Esophagus muscularis mucosa (tissue), 3 donors: ENCODE measurements around the gene MAST4.

ENCODE experiments used
- CTCF ChIP-seq, 3 experiments: fragments of 200-600 bp in 2 of 3; fragments of 450-650 bp in 1 of 3; sonication (generic) in 2 of 3; IDR thresholded peaks; one replicate each; pipeline ENCODE4 v1.5.1; 2017 to 2019; ENCODE audit warnings: antibody characterized with exemption in 3 of 3, mild to moderate bottlenecking in 2 of 3, moderate library complexity in 1 of 3
- EP300 ChIP-seq: sonication (generic); formaldehyde crosslinking; IDR thresholded peaks from one replicate; pipeline ENCODE4 v1.6.1; 2017; ENCODE audit warnings: antibody characterized with exemption

DNA sequence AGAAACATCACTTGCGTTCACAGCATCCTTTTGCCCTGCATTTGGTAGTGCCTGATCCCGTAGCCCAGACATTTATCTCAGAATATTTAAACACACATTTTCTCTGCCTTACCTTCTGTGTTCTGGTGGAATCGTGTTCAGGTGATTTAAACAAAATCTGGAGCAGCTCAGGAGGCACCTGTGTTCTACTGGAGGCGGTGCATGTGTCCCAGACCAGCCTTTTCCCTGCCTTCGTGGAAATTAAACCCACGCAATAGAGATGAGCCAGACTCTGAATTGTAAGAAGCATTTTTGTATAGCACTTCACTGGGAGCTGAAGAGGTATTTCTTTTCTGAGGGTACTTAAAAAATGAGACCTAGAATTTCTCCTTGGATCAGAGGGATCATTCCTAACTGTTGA is 212.5 kb downstream of the MAST4 start:
- TF ChIP-seq EP300, result no peak
- no peak for TF ChIP-seq CTCF (IDR thresholded peaks at IDR 0.05)
